HG03571 (cell line): ENCODE results near the gene BAZ1B.
"Not testable (repeated sequence)": the region's sequence is repeated elsewhere in the genome, so short reads cannot be mapped to it uniquely, and the experiment has no call there.

Experiments
- ATAC-seq: cut with Tn5 transposase; IDR thresholded peaks from one replicate; pipeline ENCODE4 v1.9.1; 2021; ENCODE audit not compliant: unreplicated experiment

The BAZ1B gene

GRCh38 chr7:73429215-73429614, 92.9 kb downstream of the BAZ1B start:
- ATAC-seq: no peak

GRCh38 chr7:73427902-73428787, 93.9 kb downstream of the BAZ1B start:
- ATAC-seq: no peak

- no peak for ATAC-seq
Observed at GRCh38 chr7:73426016-73426415, 96.1 kb downstream of the BAZ1B start.

- no peak for ATAC-seq
Observed at GRCh38 chr7:73425356-73425983, 96.6 kb downstream of the BAZ1B start.

- no peak for ATAC-seq
Observed at GRCh38 chr7:73424489-73424885, 97.6 kb downstream of the BAZ1B start.

- ATAC-seq: no peak
Observed at GRCh38 chr7:73423519-73424488, 98.3 kb downstream of the BAZ1B start.

GRCh38 chr7:73420610-73421009, 101.5 kb downstream of the BAZ1B start:
- not testable (repeated sequence) for ATAC-seq

GRCh38 chr7:73420016-73420415, 102.1 kb downstream of the BAZ1B start:
- not testable (repeated sequence) for ATAC-seq

GRCh38 chr7:73418113-73418703, 103.9 kb downstream of the BAZ1B start:
- no peak for ATAC-seq

- not testable (repeated sequence) for ATAC-seq
Observed at GRCh38 chr7:73410541-73411131, 111.5 kb downstream of the BAZ1B start.

GRCh38 chr7:73404860-73405259, 117.2 kb downstream of the BAZ1B start:
- not testable (repeated sequence) for ATAC-seq

GRCh38 chr7:73399185-73400050, 122.7 kb downstream of the BAZ1B start:
- not testable (repeated sequence) for ATAC-seq

GRCh38 chr7:73397521-73398281, 124.4 kb downstream of the BAZ1B start:
- no peak for ATAC-seq

- ATAC-seq: no peak
Observed at GRCh38 chr7:73395538-73396503, 126.3 kb downstream of the BAZ1B start.

- ATAC-seq: no peak
Observed at GRCh38 chr7:73394422-73394821, 127.7 kb downstream of the BAZ1B start.

- ATAC-seq: no peak
Observed at GRCh38 chr7:73391396-73391795, 130.7 kb downstream of the BAZ1B start.
